Right lobe of liver (tissue), 6 donors: ENCODE measurements around the gene OXCT1. TPM values are rescaled to one million over a fixed set of nuclear protein-coding genes. Genes with fewer than 3 reads are reported as not detected.
"Not testable (repeated sequence)": the region's sequence is repeated elsewhere in the genome, so short reads cannot be mapped to it uniquely, and the experiment has no call there.

ENCODE experiments used
- ATAC-seq, 4 donors: fragments of 200-7000 bp; cut with Tn5 transposase; one replicate each; pipeline ENCODE4 v1.9.1; 2020; ENCODE audit warnings: mild to moderate bottlenecking in 4 of 4, moderate library complexity in 4 of 4
- DNase-seq, 3 donors: peaks; one replicate each; pipeline ENCODE4 v3.0.0-alpha.2; 2020
- H3K27ac ChIP-seq, 3 donors: fragments of 200-600 bp; one replicate each; pipeline ENCODE4 v1.8.0; 2022
- H3K27me3 ChIP-seq, 2 donors: fragments of 200-600 bp; one replicate each; pipeline ENCODE4 v1.8.0; 2022
- H3K36me3 ChIP-seq, 4 donors: fragments of 200-600 bp; sonication (generic) in 1 of 4; one replicate each; pipeline versions ENCODE4 v1.5.1 to v1.8.0; 2017 to 2022; ENCODE audit warnings: control low read depth in 1 of 4
- H3K4me1 ChIP-seq, 4 donors: fragments of 200-600 bp; sonication (generic) in 1 of 4; one replicate each; pipeline versions ENCODE4 v1.5.1 to v1.8.0; 2017 to 2022; ENCODE audit warnings: control low read depth in 1 of 4
- H3K4me3 ChIP-seq, 3 donors: fragments of 200-600 bp; one replicate each; pipeline ENCODE4 v1.8.0; 2022
- H3K9me3 ChIP-seq, 4 donors: fragments of 200-600 bp; sonication (generic) in 1 of 4; one replicate each; pipeline versions ENCODE4 v1.5.1 to v1.8.0; 2017 to 2022; ENCODE audit warnings: control low read depth in 1 of 4
- CTCF ChIP-seq, 4 donors: fragments of 200-600 bp in 3 of 4; fragments of 450-650 bp in 1 of 4; IDR thresholded peaks; one replicate each; pipeline versions ENCODE4 v1.5.1 to v1.8.0; 2016 to 2022; ENCODE audit warnings: antibody characterized with exemption in 4 of 4, mild to moderate bottlenecking in 2 of 4
- POLR2A ChIP-seq: fragments of 450-650 bp; IDR thresholded peaks from one replicate; pipeline ENCODE4 v1.6.1; 2017; ENCODE audit warnings: antibody characterized with exemption, mild to moderate bottlenecking
- whole genome bisulfite sequencing: methylation state at CpG from one replicate; pipeline ENCODE4 v1.1.6; 2018; ENCODE audit warnings: low coverage, low lambda C conversion rate; ENCODE audit not compliant: insufficient coverage; ENCODE audit errors: missing lambda C conversion rate; 5-methylcytosine and 5-hydroxymethylcytosine counted together
- intact Hi-C, 2 donors: fragments of 100-400 bp; cut with DNase I; formaldehyde crosslinking; loops; one replicate each; pipeline versions ENCODE4 v1.11.2 to v1.14.1; 2022
- total RNA-seq, 6 experiments: library from RNA; depleted of rRNA in 2 of 6; stranded (reverse); fragments of >200 nt in 2 of 6; fragmentation: NEBNext Ultra II Directional in 3 of 6; extraction: Animal tissue kit (Norgen Biotek cat#: 25700) in 3 of 6; gene quantifications; one replicate each; pipeline versions ENCODE4 v1.1.0 to v1.2.4, GENCODE V29; 2016 to 2023
- donor health status: DM: no; HTN: yes; CAD: no.
- donor health status: DM: no; HTN: no; CAD: no.
- donor health status: DM: no; HTN: no; CAD: no.
- donor health status: DM: no; HTN: yes; CAD: no.
- donor health status: DM: no; HTN: yes; CAD: no.

Gene OXCT1
- total RNA-seq, 6 experiments from 2014 or later, result 0.24 to 0.75 (median 0.61) TPM

DNA sequence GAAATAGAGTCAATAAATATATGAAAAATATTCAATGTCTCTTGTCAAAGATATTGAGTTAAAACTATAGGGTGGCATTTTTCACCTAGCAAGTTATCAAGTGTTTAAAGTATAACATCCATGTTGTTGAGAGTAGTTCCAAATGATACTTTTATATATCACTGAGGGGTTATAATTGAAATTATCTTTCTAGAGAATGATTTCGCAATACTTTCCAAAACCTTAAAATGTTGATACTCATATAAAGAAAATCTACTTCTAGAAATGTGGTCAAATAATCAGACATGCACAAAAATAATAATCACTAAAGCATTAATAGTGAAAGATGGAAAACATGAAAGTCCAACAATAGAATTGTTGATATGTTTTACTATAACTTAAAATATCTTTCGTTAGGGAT lies 50.1 kb downstream of the OXCT1 start:
- no peaks in the 10 kb centered on the region for H3K9me3 ChIP-seq
- no peak for TF ChIP-seq CTCF (IDR thresholded peaks at IDR 0.05)
- no peak for TF ChIP-seq POLR2A
- no peaks in the 10 kb centered on the region for H3K4me1 ChIP-seq
- no peak overlapping the region for H3K4me3 ChIP-seq
- WGBS, result 67% methylated on average over 2 of the region's 2 CpGs
- ATAC-seq (no peak), DNase-seq (no peak)
- peaks cover 0 to 3% of the 10 kb centered on the region in 2 donors for H3K27me3 ChIP-seq
- intact Hi-C loops, result no loop called here
- H3K36me3 ChIP-seq, result no peaks in the 10 kb centered on the region
- no peak overlapping the region for H3K27ac ChIP-seq

GRCh38 chr5:41817625-41818301 lies 52.5 kb downstream of the OXCT1 start:
- no peak for TF ChIP-seq POLR2A
- no peak for TF ChIP-seq CTCF (IDR thresholded peaks at IDR 0.05)
- Histone ChIP-seq H3K27me3 (peaks cover 0 to 3% of the 10 kb centered on the region in 2 donors), H3K36me3 (no peaks in the 10 kb centered on the region), H3K27ac (no peak overlapping the region), H3K9me3 (no peaks in the 10 kb centered on the region), H3K4me3 (no peak overlapping the region), H3K4me1 (no peaks in the 10 kb centered on the region)
- intact Hi-C loops, result no loop called here
- ATAC-seq (no peak), DNase-seq (no peak)

DNA sequence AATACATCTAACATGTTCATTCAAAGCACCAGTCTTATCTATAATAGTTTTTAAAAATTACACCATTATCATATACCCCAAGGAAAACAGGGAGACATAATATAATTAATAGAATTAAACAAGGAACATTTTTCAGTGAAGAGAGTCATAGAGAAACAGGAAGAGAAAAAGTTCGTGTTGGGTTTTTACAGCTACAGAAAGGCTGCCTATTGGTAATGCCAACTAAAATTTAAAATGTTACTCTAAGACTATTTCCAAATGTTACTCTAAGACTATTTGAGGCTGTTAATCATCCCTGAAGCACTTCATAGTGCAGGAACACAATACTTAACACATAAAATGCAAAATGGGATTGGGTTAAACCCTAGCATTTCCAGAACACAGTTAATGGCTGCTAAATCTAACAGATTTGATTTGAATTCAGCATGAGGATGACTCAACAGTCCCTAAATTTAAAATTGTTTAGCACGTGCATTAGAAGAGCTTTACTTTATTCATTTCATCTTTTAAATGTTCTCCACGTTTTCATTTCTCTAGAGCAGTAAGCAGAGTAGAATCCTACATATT lies 54.5 kb downstream of the OXCT1 start:
- Histone ChIP-seq H3K36me3 (no peaks in the 10 kb centered on the region), H3K4me3 (no peak overlapping the region), H3K4me1 (no peaks in the 10 kb centered on the region), H3K9me3 (no peaks in the 10 kb centered on the region), H3K27ac (no peak overlapping the region), H3K27me3 (peaks cover 0 to 3% of the 10 kb centered on the region in 2 donors)
- no peak for TF ChIP-seq CTCF (IDR thresholded peaks at IDR 0.05)
- TF ChIP-seq POLR2A, result no peak
- DNase-seq, result no peak
- ATAC-seq, result no peak
- intact Hi-C loops, result no loop called here
- WGBS, result 54% methylated on average over 3 of the region's 3 CpGs

DNA sequence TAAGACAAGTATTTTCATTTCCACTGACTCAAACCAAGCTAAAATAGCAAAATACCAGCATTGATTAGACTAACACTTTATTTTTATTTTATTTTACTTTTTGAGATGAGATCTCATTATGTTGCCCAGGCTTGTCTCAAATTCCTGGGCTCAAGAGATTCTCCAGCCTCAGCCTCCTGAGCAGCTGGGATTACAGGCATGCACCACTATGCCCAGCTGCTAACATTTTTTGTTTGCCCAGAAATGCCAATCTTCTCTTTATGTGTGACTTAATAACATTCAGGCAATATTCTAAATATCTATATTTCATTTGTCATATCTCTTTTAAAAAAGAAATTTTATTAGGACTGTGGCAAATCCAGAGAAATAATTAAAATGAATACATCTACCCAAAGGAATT lies 55.0 kb downstream of the OXCT1 start:
- H3K4me3 ChIP-seq, result no peak overlapping the region
- no peak for TF ChIP-seq POLR2A
- TF ChIP-seq CTCF (IDR thresholded peaks at IDR 0.05), result no peak

GRCh38 chr5:41814306-41814705 lies 55.9 kb downstream of the OXCT1 start:
- DNase-seq, H3K9me3 ChIP-seq, H3K4me1 ChIP-seq, H3K4me3 ChIP-seq, ATAC-seq, H3K27ac ChIP-seq, intact Hi-C loops, H3K27me3 ChIP-seq, H3K36me3 ChIP-seq: not testable (repeated sequence)
- WGBS, result 88% methylated on average over 4 of the region's 4 CpGs

More for the DNA sequence above, 55.0 kb downstream of the OXCT1 start:
- Histone ChIP-seq H3K27ac (no peak overlapping the region), H3K36me3 (no peaks in the 10 kb centered on the region), H3K27me3 (peaks cover 0 to 2% of the 10 kb centered on the region in 2 donors), H3K4me1 (no peaks in the 10 kb centered on the region), H3K9me3 (no peaks in the 10 kb centered on the region)
- DNase-seq (no peak), ATAC-seq (no peak)
- intact Hi-C loops, result no loop called here
